G401 (cell line): ENCODE results near the gene ZFYVE19. TPM values are rescaled to one million over a fixed set of nuclear protein-coding genes. Genes with fewer than 3 reads are reported as not detected.

ENCODE experiments used
- DNase-seq: peaks from one replicate; pipeline ENCODE4 v3.0.0-alpha.2; 2015; ENCODE audit warnings: low spot score
- in situ Hi-C: cut with HindIII; loops from 2 replicates; pipeline ENCODE4 v1.10.0; 2016; ENCODE audit warnings: low sequenced_read_pairs, mixed read lengths
- total RNA-seq: library from RNA; depleted of rRNA; stranded (reverse); fragments of >200 nt; shearing (Covaris generic); gene quantifications from 2 replicates; pipeline ENCODE4 v1.2.3, GENCODE V29; 2014

The ZFYVE19 gene
- total RNA-seq, 1 experiment from 2014 or later: 29.2 TPM

DNA sequence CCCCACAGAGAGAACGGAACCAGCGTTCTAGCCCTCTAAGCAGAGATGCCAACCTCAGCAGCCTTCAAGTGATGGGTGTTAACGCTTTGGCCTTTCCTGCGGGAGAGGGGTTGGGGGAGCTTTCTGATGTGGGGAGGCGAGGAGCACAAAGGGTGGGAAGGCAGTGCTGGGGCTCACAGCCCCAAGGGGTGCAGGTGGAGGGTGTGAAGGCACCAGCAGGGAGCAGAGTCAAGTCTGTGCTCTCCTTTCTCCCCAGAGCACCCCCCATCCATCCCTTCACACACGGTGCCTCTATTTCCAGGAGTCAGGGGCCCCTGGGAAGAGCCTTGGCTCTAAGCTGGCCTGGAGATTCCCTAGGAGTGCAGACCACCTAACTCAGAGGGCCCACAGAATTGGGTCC, 33.0 kb upstream of the ZFYVE19 start:
- DNase-seq: no peak
- in situ Hi-C loops: no loop called here

DNA sequence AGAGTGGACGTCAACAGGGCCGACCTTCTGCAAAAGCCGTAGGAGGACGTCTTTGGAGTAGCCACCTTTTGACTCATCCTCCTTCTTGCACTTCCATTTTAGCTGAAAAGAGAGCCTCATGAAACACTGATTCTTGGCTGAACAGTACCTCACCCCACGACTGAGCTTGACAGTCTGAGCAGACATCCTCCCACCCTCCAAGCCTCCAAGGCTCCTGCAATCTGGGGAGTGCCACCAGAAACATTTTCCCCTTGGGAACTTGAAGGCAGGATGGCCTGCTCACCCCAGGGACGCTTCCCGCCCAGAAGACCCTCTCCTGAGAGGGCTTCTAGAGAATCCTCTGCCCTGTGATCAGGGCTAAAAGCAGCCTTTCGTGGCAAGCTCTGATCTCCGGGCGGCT, 31.9 kb upstream of the ZFYVE19 start:
- DNase-seq: no peak
- in situ Hi-C loops: no loop called here

- in situ Hi-C loops: no loop called here
- no peak for DNase-seq
Observed at GRCh38 chr15:40775740-40776536, 31.0 kb upstream of the ZFYVE19 start.

GRCh38 chr15:40776537-40777141, 30.2 kb upstream of the ZFYVE19 start:
- in situ Hi-C loops: no loop called here
- DNase-seq: no peak

GRCh38 chr15:40782609-40783227, 24.2 kb upstream of the ZFYVE19 start:
- peak; percentile 69 for DNase-seq
- in situ Hi-C loops: no loop called here

GRCh38 chr15:40785164-40785563, 21.7 kb upstream of the ZFYVE19 start:
- no peak for DNase-seq
- in situ Hi-C loops: no loop called here

DNA sequence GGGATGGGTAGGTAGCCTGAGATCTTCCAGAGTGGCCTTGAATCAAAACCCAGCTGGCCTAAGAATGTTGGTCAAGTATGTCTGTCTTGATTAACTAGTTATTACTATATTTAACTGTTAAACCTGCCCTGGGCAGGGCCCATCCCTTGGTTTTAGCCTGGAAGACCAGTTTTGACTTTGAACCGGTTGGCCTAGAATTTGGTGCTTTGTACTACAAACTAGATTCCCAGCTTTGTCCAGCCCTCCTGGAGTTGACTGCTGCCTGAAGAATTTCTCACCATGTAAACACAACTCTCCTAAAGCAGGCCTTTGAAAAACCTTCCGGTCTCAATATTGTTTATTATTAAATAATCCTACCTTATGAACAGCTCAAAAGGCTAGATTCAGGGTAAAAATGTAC, 21.1 kb upstream of the ZFYVE19 start:
- in situ Hi-C loops: no loop called here
- no peak for DNase-seq

GRCh38 chr15:40787344-40787841, 19.5 kb upstream of the ZFYVE19 start:
- peak; percentile 34 for DNase-seq

GRCh38 chr15:40787991-40788390, 18.9 kb upstream of the ZFYVE19 start:
- in situ Hi-C loops: no loop called here
- DNase-seq: peak; percentile 27

More at GRCh38 chr15:40787344-40787841, 19.5 kb upstream of the ZFYVE19 start:
- in situ Hi-C loops: no loop called here

DNA sequence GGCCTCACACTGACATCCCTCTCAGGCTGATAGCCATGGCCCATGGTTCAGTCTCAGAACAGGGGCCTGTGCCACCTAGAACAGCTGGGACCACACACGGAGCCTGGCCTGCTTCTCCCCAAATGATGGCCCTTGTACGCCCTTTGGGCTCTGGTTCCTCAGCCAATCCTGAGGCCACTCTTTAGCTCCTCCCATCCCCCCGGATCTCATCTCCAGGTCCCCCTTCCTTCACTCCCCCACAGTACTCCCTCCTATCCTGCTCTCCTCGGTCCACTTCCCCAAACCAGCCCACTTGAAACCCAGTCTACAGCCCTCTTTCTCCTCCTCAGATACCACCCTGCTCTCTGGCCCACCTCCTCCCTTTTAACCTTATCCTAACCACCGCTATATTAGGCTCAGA, 17.8 kb upstream of the ZFYVE19 start:
- in situ Hi-C loops: no loop called here
- no peak for DNase-seq

GRCh38 chr15:40789999-40790398, 16.9 kb upstream of the ZFYVE19 start:
- DNase-seq: no peak
- in situ Hi-C loops: no loop called here

DNA sequence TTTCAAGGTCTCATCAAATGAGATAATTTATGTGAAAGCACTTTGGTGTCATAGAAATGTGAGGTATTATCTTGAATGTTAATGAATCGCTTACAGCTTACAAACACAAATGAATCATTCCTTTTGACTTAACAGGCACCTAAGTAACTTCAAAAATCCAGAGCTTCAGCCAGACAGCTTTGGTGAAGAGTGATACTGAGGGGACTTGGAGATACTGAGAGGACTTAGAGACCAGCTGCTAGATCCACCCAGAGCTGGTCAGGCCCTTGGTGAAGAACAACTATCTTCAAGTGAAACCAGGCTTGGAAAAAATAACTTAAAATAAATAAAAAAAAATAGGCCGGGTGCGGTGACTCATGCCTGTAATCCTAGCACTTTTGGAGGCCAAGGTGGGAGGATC, 16.2 kb upstream of the ZFYVE19 start:
- in situ Hi-C loops: no loop called here
- no peak for DNase-seq

DNA sequence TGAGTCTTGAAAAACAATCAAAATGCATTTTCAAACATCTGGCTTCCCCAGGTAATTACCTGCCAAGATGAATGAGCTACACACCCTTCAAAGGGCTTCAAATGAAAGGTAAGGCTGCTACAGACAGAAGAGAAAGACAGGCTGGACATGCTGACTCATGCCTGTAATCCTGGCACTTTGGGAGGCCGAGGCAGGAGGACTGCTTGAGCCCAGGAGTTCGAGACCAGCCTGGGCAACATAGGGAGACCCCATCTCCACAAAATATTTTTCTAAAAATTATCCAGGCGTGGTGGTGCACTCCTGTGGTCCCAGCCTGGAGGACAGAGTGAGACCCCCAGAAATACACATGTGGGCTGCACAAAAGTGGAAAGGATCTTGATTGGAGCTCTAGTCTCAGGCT, 14.5 kb upstream of the ZFYVE19 start:
- no peak for DNase-seq
- in situ Hi-C loops: no loop called here

GRCh38 chr15:40793216-40793989, 13.5 kb upstream of the ZFYVE19 start:
- DNase-seq: no peak

DNA sequence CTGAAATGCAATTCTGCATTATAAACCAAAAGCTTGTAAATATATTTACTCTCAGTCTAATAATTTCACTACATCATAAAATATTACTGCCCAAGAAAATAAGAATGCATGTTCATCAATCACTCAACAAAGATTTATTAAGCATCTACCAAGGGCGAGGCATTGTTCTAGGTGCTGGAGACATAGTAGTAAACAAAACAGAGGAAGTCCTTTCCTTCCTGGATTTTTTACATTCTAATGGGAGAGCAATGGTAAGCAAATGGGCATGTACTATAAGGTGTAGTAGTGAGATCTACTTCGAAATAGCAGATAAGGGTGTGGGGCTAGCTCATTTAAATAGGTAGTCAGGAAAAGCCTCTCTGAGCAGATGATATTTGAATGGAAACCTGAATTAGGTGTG, 10.8 kb upstream of the ZFYVE19 start:
- in situ Hi-C loops: no loop called here

More at GRCh38 chr15:40793216-40793989, 13.5 kb upstream of the ZFYVE19 start:
- in situ Hi-C loops: no loop called here

DNA sequence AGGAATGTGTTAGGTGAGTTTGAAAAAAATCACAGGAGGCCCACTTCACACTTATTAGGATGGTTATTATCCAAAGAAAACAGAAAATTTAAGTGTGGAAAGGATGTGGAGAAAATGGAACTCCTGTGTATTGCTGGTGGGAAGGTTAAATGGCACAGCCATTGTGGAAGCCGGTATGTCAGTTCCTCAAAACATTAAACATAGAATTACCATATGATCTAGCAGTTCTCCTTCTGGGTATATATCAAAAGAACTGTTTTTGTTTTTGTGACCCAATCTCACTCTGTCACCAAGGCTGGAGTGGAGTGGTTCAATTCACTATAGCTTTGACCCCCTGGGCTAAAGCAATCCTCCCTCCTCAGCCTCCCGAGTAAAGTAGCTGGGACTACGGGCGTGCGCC, 10.4 kb upstream of the ZFYVE19 start:
- in situ Hi-C loops: no loop called here
- no peak for DNase-seq

More for the DNA sequence above, 10.8 kb upstream of the ZFYVE19 start:
- no peak for DNase-seq

DNA sequence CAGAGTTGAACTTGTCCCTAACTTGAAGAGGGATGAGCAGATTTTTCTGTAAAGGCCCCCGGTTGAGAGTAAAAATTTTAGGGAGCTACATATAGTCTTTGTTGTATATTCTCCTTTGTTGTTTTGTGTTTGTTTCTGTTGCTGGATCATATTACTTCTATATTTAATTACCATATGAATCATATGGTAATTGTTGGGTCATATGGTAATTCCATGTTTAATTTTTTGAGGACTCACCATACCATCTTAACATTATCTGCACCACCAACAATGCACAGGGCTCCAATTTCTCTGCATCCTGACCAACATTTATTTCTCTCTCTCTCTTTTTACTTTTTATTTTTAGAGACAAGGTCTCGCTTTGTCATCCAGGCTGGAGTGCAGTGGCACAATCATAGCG, 7.4 kb upstream of the ZFYVE19 start:
- in situ Hi-C loops: no loop called here
- no peak for DNase-seq

- in situ Hi-C loops: no loop called here
- DNase-seq: no peak
Observed at GRCh38 chr15:40803076-40803475, 3.8 kb upstream of the ZFYVE19 start.

GRCh38 chr15:40803688-40804087, 3.2 kb upstream of the ZFYVE19 start:
- DNase-seq: no peak
- in situ Hi-C loops: no loop called here

- in situ Hi-C loops: no loop called here
- no peak for DNase-seq
Observed at GRCh38 chr15:40806672-40807027, 239 bp upstream of the ZFYVE19 start.
